Measurements from ENCODE around the gene MRGPRX2. TPM values are rescaled to one million over a fixed set of nuclear protein-coding genes. Genes with fewer than 3 reads are reported as not detected.

MRGPRX2 gene
- total RNA-seq, 4 donors from 2014 or later: not detected

- in situ Hi-C loops (cut with MboI; ENCODE audit: low pct_ligation_motif_present in 1 of 4, low pct_unique_long_range_greater_than_20kb in 1 of 4, low sequenced_read_pairs in 3 of 4) (loop anchor here in 1 of 4 donors (25.0 kb wide), 1 partner anchor 97 kb away; no protein-coding TSS in a partner anchor), intact Hi-C loops (cut with DNase I; ENCODE audit: low total_unique reads) (no loop called here)
- no peaks in the 10 kb centered on the region for H3K9me3 ChIP-seq
- no peaks in the 10 kb centered on the region for H3K4me1 ChIP-seq
- TF ChIP-seq, protein P1, sequence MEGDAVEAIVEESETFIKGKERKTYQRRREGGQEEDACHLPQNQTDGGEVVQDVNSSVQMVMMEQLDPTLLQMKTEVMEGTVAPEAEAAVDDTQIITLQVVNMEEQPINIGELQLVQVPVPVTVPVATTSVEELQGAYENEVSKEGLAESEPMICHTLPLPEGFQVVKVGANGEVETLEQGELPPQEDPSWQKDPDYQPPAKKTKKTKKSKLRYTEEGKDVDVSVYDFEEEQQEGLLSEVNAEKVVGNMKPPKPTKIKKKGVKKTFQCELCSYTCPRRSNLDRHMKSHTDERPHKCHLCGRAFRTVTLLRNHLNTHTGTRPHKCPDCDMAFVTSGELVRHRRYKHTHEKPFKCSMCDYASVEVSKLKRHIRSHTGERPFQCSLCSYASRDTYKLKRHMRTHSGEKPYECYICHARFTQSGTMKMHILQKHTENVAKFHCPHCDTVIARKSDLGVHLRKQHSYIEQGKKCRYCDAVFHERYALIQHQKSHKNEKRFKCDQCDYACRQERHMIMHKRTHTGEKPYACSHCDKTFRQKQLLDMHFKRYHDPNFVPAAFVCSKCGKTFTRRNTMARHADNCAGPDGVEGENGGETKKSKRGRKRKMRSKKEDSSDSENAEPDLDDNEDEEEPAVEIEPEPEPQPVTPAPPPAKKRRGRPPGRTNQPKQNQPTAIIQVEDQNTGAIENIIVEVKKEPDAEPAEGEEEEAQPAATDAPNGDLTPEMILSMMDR (IDR thresholded peaks at IDR 0.05): no peak
- TF ChIP-seq POLR2AphosphoS5 (IDR thresholded peaks at IDR 0.05) (no peak), POLR2A (IDR thresholded peaks at IDR 0.05) (no peak)
- H3K36me3 ChIP-seq: no peaks in the 10 kb centered on the region
- DNase-seq: no peak
- H3K27me3 ChIP-seq: no peaks in the 10 kb centered on the region
- WGBS, 2 donors (ENCODE audit: low coverage in 1 of 2): 77 to 78% methylated on average over 2 to 5 of the region's 5 CpGs
- no peak overlapping the region for H3K27ac ChIP-seq
- no peak overlapping the region for H3K4me3 ChIP-seq
Observed at GRCh38 chr11:19084661-19085315, 24.3 kb upstream of the MRGPRX2 start.

DNA sequence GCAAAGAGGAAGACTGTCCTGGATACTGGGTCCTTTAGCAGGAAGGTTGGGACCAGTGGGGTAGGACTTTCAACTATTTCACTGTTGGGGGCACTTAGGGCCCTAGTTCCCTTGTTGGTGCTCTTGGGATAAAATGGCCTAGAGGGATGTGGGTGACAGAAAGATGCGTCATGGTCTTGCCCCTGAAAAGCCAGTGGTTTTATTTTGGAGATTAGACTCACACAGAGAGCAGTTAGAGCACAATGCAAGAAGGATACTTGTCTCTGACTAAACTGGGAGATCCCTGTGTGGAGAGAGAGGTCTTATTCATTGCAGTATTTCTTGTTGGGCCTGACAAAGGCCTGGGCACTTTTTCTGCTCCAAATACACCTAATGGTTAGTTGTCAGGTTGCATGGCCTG is 22.6 kb upstream of the MRGPRX2 start:
- H3K4me1 ChIP-seq: peaks cover 0 to 4% (median 0%) of the 10 kb centered on the region in 4 donors
- in situ Hi-C loops (cut with MboI; ENCODE audit: low pct_ligation_motif_present in 1 of 4, low pct_unique_long_range_greater_than_20kb in 1 of 4, low sequenced_read_pairs in 3 of 4) (loop anchor here in 1 of 4 donors (25.0 kb wide), 1 partner anchor 96 kb away; no protein-coding TSS in a partner anchor), intact Hi-C loops (cut with DNase I; ENCODE audit: low total_unique reads) (no loop called here)
- WGBS, 2 donors (ENCODE audit: low coverage in 1 of 2): 89% methylated on average over 1 of the region's 1 CpG; no CpG with 5 or more reads in 1 of the 2 donors
- no peaks in the 10 kb centered on the region for H3K27me3 ChIP-seq
- no peak overlapping the region for H3K4me3 ChIP-seq
- TF ChIP-seq, protein P1 (IDR thresholded peaks at IDR 0.05): no peak
- TF ChIP-seq POLR2AphosphoS5 (IDR thresholded peaks at IDR 0.05) (no peak), POLR2A (IDR thresholded peaks at IDR 0.05) (no peak), EP300 (IDR thresholded peaks at IDR 0.05; ENCODE audit: low read depth) (no peak)
- DNase-seq: no peak
- no peaks in the 10 kb centered on the region for H3K9me3 ChIP-seq
- H3K36me3 ChIP-seq: no peaks in the 10 kb centered on the region
- H3K27ac ChIP-seq: no peak overlapping the region

DNA sequence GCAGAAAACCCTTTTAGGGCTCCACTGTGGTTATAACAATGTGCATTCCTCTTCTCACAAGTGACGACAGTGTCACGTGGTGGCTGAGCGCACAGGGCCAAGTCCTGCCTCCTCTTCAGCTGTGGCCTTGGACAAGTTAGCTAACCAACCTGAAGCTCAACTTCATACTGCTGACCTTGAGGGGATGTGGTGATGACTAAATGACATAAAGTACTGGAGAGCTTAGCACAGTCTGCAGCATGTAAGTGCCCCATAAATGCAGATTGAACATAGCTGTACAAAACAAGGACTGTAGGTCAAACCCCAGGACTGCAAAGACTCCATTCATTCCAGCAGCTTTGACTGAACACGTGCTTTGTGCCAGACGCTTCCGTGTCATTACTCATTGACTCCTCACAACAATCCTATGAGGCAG is 20.1 kb upstream of the MRGPRX2 start:
- TF ChIP-seq, protein P1 (IDR thresholded peaks at IDR 0.05): no peak
- TF ChIP-seq POLR2AphosphoS5 (IDR thresholded peaks at IDR 0.05) (no peak), POLR2A (IDR thresholded peaks at IDR 0.05) (no peak)

DNA sequence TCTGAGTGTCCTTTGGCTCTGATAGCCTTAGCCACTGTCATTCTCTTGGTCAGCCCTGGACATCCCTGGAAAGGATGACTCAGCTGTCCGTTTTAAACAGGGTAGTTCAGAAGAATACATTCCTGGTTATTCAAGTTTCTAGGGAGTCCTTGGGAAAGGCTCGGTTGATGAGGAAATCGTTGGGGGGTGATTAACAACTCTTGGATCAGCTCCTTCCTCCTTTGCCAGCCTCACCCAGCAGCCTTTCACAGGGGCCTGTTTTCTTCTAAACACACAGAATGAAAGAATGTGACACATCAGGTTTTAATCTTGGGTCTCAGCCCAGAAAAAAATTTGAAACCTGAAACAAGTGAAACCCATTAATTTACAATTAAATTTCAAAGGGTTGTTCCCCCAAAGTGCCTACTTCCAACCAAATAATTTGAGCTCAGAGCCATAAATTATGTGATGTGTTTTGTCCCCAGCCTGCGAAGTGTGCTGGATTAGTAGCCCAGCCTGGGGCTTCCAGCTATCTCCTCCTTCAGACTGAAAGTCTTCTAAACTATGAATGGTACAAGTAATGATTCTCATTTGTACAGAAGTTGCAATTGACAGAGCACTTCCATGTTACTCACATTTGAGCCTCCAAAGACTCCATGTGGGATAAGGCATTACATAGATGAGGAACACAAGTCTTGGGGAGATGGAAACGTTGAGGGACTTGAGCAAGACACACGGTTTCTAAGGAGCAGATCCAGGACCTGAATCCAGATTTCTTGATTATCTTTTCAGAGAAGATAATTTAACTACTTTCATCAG is 19.3 kb upstream of the MRGPRX2 start:
- in situ Hi-C loops (cut with MboI; ENCODE audit: low pct_ligation_motif_present in 1 of 4, low pct_unique_long_range_greater_than_20kb in 1 of 4, low sequenced_read_pairs in 3 of 4) (loop anchor here in 2 of 4 donors (10.0 to 25.0 kb wide), 3 partner anchors 93 to 475 kb away; no protein-coding TSS in a partner anchor), intact Hi-C loops (cut with DNase I; ENCODE audit: low total_unique reads) (no loop called here)
- DNase-seq: no peak
- Histone ChIP-seq H3K36me3 (no peaks in the 10 kb centered on the region), H3K4me1 (peaks cover 3 to 4% (median 4%) of the 10 kb centered on the region in 4 donors), H3K27me3 (no peaks in the 10 kb centered on the region), H3K4me3 (no peak overlapping the region), H3K9me3 (no peaks in the 10 kb centered on the region), H3K27ac (no peak overlapping the region)
- WGBS, 2 donors (ENCODE audit: low coverage in 1 of 2): 45 to 70% methylated on average over 3 to 6 of the region's 6 CpGs
- TF ChIP-seq, protein P1 (IDR thresholded peaks at IDR 0.05): no peak

More for the DNA sequence above, 20.1 kb upstream of the MRGPRX2 start:
- WGBS, 2 donors (ENCODE audit: low coverage in 1 of 2): 69 to 81% methylated on average over 4 to 6 of the region's 6 CpGs
- Histone ChIP-seq H3K36me3 (no peaks in the 10 kb centered on the region), H3K4me3 (no peak overlapping the region), H3K27ac (no peak overlapping the region), H3K4me1 (peaks cover 3 to 4% (median 4%) of the 10 kb centered on the region in 4 donors), H3K27me3 (no peaks in the 10 kb centered on the region), H3K9me3 (no peaks in the 10 kb centered on the region)
- intact Hi-C loops (cut with DNase I; ENCODE audit: low total_unique reads) (no loop called here), in situ Hi-C loops (cut with MboI; ENCODE audit: low pct_ligation_motif_present in 1 of 4, low pct_unique_long_range_greater_than_20kb in 1 of 4, low sequenced_read_pairs in 3 of 4) (loop anchor here in 1 of 4 donors (25.0 kb wide), 1 partner anchor 93 kb away; no protein-coding TSS in a partner anchor)
- DNase-seq: no peak

Data from transverse colon (tissue), 4 donors.